Measurements from ENCODE around the gene RAB11FIP3. TPM values are rescaled to one million over a fixed set of nuclear protein-coding genes. Genes with fewer than 3 reads are reported as not detected.
A peak's percentile ranks its signal among the peaks of the same experiment; 100 is the strongest.

RAB11FIP3 gene
- polyA plus RNA-seq, 1 donor = 114 TPM

GRCh38 chr16:569445-570254 is 144.2 kb downstream of the RAB11FIP3 start, which contains the start of gene PIGQ:
PIGQ (plus strand) TSS chr16:569968; CDS start chr16:574075, 4,107 bp downstream.
- Histone ChIP-seq H3K4me1 (ENCODE audit: control insufficient read depth, insufficient read depth, low read length) (peaks cover 39% of the 10 kb centered on the region), H3K36me3 (ENCODE audit: control insufficient read depth, insufficient read depth, low read length) (peaks cover 1% of the 10 kb centered on the region), H3K27ac (ENCODE audit: low read length) (peak within 1 kb of the TSS; percentile 30), H3K27me3 (ENCODE audit: control insufficient read depth, insufficient read depth, low read length) (no peaks in the 10 kb centered on the region), H3K4me3 (ENCODE audit: low read length) (peak within 1 kb of the TSS; percentile 72), H3K9me3 (ENCODE audit: control insufficient read depth, low read depth, low read length) (peaks cover 3% of the 10 kb centered on the region)
- DNase-seq = peak in 1 of 2 donors; percentile 81
- no CpG with 5 or more reads among the region's 87 CpGs for WGBS (ENCODE audit: insufficient coverage, low lambda C conversion rate)

Other genes with a start within 250 kb of the RAB11FIP3 start
- 1,041 TPM for gene HBA1, start 249.0 kb upstream of the RAB11FIP3 start, polyA plus RNA-seq
- 0.73 TPM for gene HBQ1, start 245.2 kb upstream of the RAB11FIP3 start, polyA plus RNA-seq
- 99.5 TPM for gene LUC7L, start 196.2 kb upstream of the RAB11FIP3 start, polyA plus RNA-seq
- 63.4 TPM for gene FAM234A, start 190.8 kb upstream of the RAB11FIP3 start, polyA plus RNA-seq
- 6.6 TPM for gene RGS11, start 149.7 kb upstream of the RAB11FIP3 start, polyA plus RNA-seq
- gene ARHGDIG, start 145.1 kb upstream of the RAB11FIP3 start, polyA plus RNA-seq = 4.5 TPM
- gene PDIA2, start 142.5 kb upstream of the RAB11FIP3 start, polyA plus RNA-seq = 1.8 TPM
- gene AXIN1, start 72.9 kb upstream of the RAB11FIP3 start, polyA plus RNA-seq = 29.8 TPM
- gene MRPL28, start 55.1 kb upstream of the RAB11FIP3 start, polyA plus RNA-seq = 55.6 TPM
- gene PGAP6, start 43.7 kb upstream of the RAB11FIP3 start, polyA plus RNA-seq = 83.5 TPM
- 107 TPM for gene NME4, start 28.4 kb upstream of the RAB11FIP3 start, polyA plus RNA-seq
- 91.0 TPM for gene DECR2, start 23.8 kb upstream of the RAB11FIP3 start, polyA plus RNA-seq
- gene CAPN15, start 102.1 kb downstream of the RAB11FIP3 start, polyA plus RNA-seq = 45.6 TPM
- gene PRR35, start 134.7 kb downstream of the RAB11FIP3 start, polyA plus RNA-seq = not detected
- gene NHLRC4, start 141.4 kb downstream of the RAB11FIP3 start, polyA plus RNA-seq = 2.0 TPM
- 23.6 TPM for gene PIGQ, start 144.3 kb downstream of the RAB11FIP3 start, polyA plus RNA-seq
- gene RAB40C, start 164.4 kb downstream of the RAB11FIP3 start, polyA plus RNA-seq = 27.1 TPM
- gene WFIKKN1, start 205.3 kb downstream of the RAB11FIP3 start, polyA plus RNA-seq = 1.6 TPM
- gene METTL26, start 210.7 kb downstream of the RAB11FIP3 start, polyA plus RNA-seq = 59.1 TPM
- gene MCRIP2, start 216.2 kb downstream of the RAB11FIP3 start, polyA plus RNA-seq = 43.3 TPM
- gene WDR90, start 223.7 kb downstream of the RAB11FIP3 start, polyA plus RNA-seq = 43.9 TPM
- gene RHOT2, start 242.5 kb downstream of the RAB11FIP3 start, polyA plus RNA-seq = 105 TPM